HEK293 (cell line): ENCODE measurements around the gene JAM2.

Experiments used
- CTCF ChIA-PET: fragments of 350-600 bp; formaldehyde crosslinking; extraction: SDS; loops from one replicate; lab custom pipeline; 2021; ENCODE audit warnings: antibody characterized with exemption; lab: Yijun Ruan, JAX
- POLR2A ChIA-PET: fragments of 300-600 bp; formaldehyde crosslinking; extraction: SDS; loops from one replicate; lab custom pipeline; 2020; ENCODE audit warnings: antibody characterized with exemption, inconsistent platforms; lab: Yijun Ruan, JAX
- H3K27ac ChIP-seq: fragments of 200-500 bp; sonication (Bioruptor generic); 2 replicates; pipeline ENCODE4 v1.5.1; 2014; ENCODE audit warnings: low read depth, low read length, control low read depth, inconsistent platforms; ENCODE audit errors: extremely low read depth
- H3K36me3 ChIP-seq, 2 experiments: fragments of 200-500 bp in 1 of 2; sonication (Bioruptor generic) in 1 of 2; 1 replicate in 1 of 2; 2 replicates in 1 of 2; pipeline ENCODE4 v1.5.1; 2014 to 2017; ENCODE audit warnings: inconsistent platforms in 2 of 2, low read length in 2 of 2; ENCODE audit not compliant: control insufficient read depth in 2 of 2, insufficient read depth in 1 of 2
- H3K4me1 ChIP-seq: fragments of 200-500 bp; sonication (Bioruptor generic); 2 replicates; pipeline ENCODE4 v1.5.1; 2014; ENCODE audit warnings: mild to moderate bottlenecking, low read length, inconsistent platforms; ENCODE audit not compliant: control insufficient read depth, insufficient read depth
- H3K4me3 ChIP-seq: 2 replicates; pipeline ENCODE4 v1.5.1; 2011; ENCODE audit warnings: low read depth, mild to moderate bottlenecking, control low read depth, low read length, moderate library complexity
- H3K9me3 ChIP-seq: fragments of 200-500 bp; sonication (Bioruptor generic); 2 replicates; pipeline ENCODE4 v1.5.1; 2014; ENCODE audit warnings: low read depth, low read length, inconsistent platforms; ENCODE audit not compliant: control insufficient read depth, insufficient read depth
- AEBP2 ChIP-seq: fragments of 450-650 bp; formaldehyde crosslinking; IDR thresholded peaks from 2 replicates; pipeline ENCODE4 v1.5.1; 2016; ENCODE audit warnings: missing biosample characterization, missing genetic modification characterization, borderline replicate concordance
- KLF1 ChIP-seq: fragments of 450-650 bp; formaldehyde crosslinking; IDR thresholded peaks from 2 replicates; pipeline ENCODE4 v1.5.1; 2016; ENCODE audit warnings: missing biosample characterization, missing genetic modification characterization
- KLF17 ChIP-seq: fragments of 450-650 bp; formaldehyde crosslinking; IDR thresholded peaks from 2 replicates; pipeline ENCODE4 v1.5.1; 2016; ENCODE audit warnings: missing biosample characterization, missing genetic modification characterization
- ZBTB21 ChIP-seq: fragments of 450-650 bp; formaldehyde crosslinking; IDR thresholded peaks from 2 replicates; pipeline ENCODE4 v1.5.1; 2017; ENCODE audit warnings: missing biosample characterization, missing genetic modification characterization
- ZBTB48 ChIP-seq: fragments of 450-650 bp; formaldehyde crosslinking; IDR thresholded peaks from 2 replicates; pipeline ENCODE4 v1.5.1; 2016; ENCODE audit warnings: missing biosample characterization, missing genetic modification characterization
- ZBTB49 ChIP-seq: fragments of 450-650 bp; formaldehyde crosslinking; IDR thresholded peaks from 2 replicates; pipeline ENCODE4 v1.5.1; 2016; ENCODE audit warnings: missing biosample characterization, missing genetic modification characterization, low read depth
- ZFHX2 ChIP-seq: fragments of 450-650 bp; formaldehyde crosslinking; conservative IDR thresholded peaks from 2 replicates; pipeline ENCODE4 v1.5.1; 2016; ENCODE audit warnings: missing biosample characterization, missing genetic modification characterization
- ZNF18 ChIP-seq: fragments of 450-650 bp; formaldehyde crosslinking; IDR thresholded peaks from 2 replicates; pipeline ENCODE4 v1.5.1; 2016; ENCODE audit warnings: missing biosample characterization, missing genetic modification characterization
- ZNF211 ChIP-seq: fragments of 450-650 bp; formaldehyde crosslinking; IDR thresholded peaks from 2 replicates; pipeline ENCODE4 v1.5.1; 2016; ENCODE audit warnings: low read depth, missing biosample characterization, missing genetic modification characterization
- ZNF223 ChIP-seq: fragments of 450-650 bp; formaldehyde crosslinking; IDR thresholded peaks from 2 replicates; pipeline ENCODE4 v1.5.1; 2016; ENCODE audit warnings: missing biosample characterization, missing genetic modification characterization
- ZNF362 ChIP-seq: fragments of 450-650 bp; formaldehyde crosslinking; IDR thresholded peaks from 2 replicates; pipeline ENCODE4 v1.5.1; 2016; ENCODE audit warnings: missing biosample characterization, missing genetic modification characterization
- ZNF366 ChIP-seq: fragments of 450-650 bp; formaldehyde crosslinking; conservative IDR thresholded peaks from 2 replicates; pipeline ENCODE4 v1.5.1; 2016; ENCODE audit warnings: missing biosample characterization, missing genetic modification characterization
- ZNF391 ChIP-seq: fragments of 450-650 bp; formaldehyde crosslinking; IDR thresholded peaks from 2 replicates; pipeline ENCODE4 v1.5.1; 2016; ENCODE audit warnings: low read depth, missing biosample characterization, missing genetic modification characterization, borderline replicate concordance
- ZNF394 ChIP-seq: fragments of 450-650 bp; formaldehyde crosslinking; IDR thresholded peaks from 2 replicates; pipeline ENCODE4 v1.5.1; 2016; ENCODE audit warnings: missing biosample characterization, missing genetic modification characterization, mild to moderate bottlenecking, moderate library complexity, borderline replicate concordance
- ZNF416 ChIP-seq: fragments of 450-650 bp; formaldehyde crosslinking; IDR thresholded peaks from 2 replicates; pipeline ENCODE4 v1.5.1; 2016; ENCODE audit warnings: missing biosample characterization, missing genetic modification characterization
- ZNF558 ChIP-seq: fragments of 450-650 bp; formaldehyde crosslinking; IDR thresholded peaks from 2 replicates; pipeline ENCODE4 v1.5.1; 2016; ENCODE audit warnings: missing biosample characterization, missing genetic modification characterization
- ZNF600 ChIP-seq: fragments of 450-650 bp; formaldehyde crosslinking; IDR thresholded peaks from 2 replicates; pipeline ENCODE4 v1.5.1; 2016; ENCODE audit warnings: missing biosample characterization, missing genetic modification characterization
- ZNF707 ChIP-seq: fragments of 450-650 bp; formaldehyde crosslinking; IDR thresholded peaks from 2 replicates; pipeline ENCODE4 v1.5.1; 2016; ENCODE audit warnings: missing biosample characterization, missing genetic modification characterization
- ZNF792 ChIP-seq: fragments of 450-650 bp; formaldehyde crosslinking; IDR thresholded peaks from 2 replicates; pipeline ENCODE4 v1.5.1; 2016; ENCODE audit warnings: missing biosample characterization, missing genetic modification characterization
- ZNF837 ChIP-seq: fragments of 450-650 bp; formaldehyde crosslinking; IDR thresholded peaks from 2 replicates; pipeline ENCODE4 v1.5.1; 2016; ENCODE audit warnings: missing biosample characterization, missing genetic modification characterization

Gene JAM2

GRCh38 chr21:25670726-25671125, 31.7 kb downstream of the JAM2 start:
- Histone ChIP-seq H3K27ac (no peak overlapping the region), H3K9me3 (no peaks in the 10 kb centered on the region), H3K36me3 (no peaks in the 10 kb centered on the region), H3K4me1 (no peaks in the 10 kb centered on the region), H3K4me3 (no peak overlapping the region)
- ChIA-PET POLR2A (no interaction called here), CTCF (interaction anchor here (0.7 to 1.2 kb wide), 3 partner anchors 9 to 37 kb away, joined by 3 to 4 read pairs (median 3); no protein-coding TSS in a partner anchor)
- no peak for TF ChIP-seq ZBTB48 (tag by site-specific recombination)
- TF ChIP-seq ZBTB21 (tag by site-specific recombination) = no peak
- TF ChIP-seq ZNF837 (tag by site-specific recombination) = no peak
- TF ChIP-seq ZNF391 (tag by site-specific recombination) = no peak
- no peak for TF ChIP-seq ZNF223 (tag by site-specific recombination)
- TF ChIP-seq AEBP2 = no peak
- TF ChIP-seq ZNF366 (tag by site-specific recombination) = no peak
- no peak for TF ChIP-seq ZNF394
- no peak for TF ChIP-seq ZNF558
- no peak for TF ChIP-seq ZNF18 (tag by site-specific recombination)

- ChIA-PET CTCF (interaction anchor here (1.1 kb wide), 1 partner anchor 68 kb away, joined by 4 read pairs; no protein-coding TSS in a partner anchor), POLR2A (no interaction called here)
- H3K36me3 ChIP-seq = no peaks in the 10 kb centered on the region
- no peaks in the 10 kb centered on the region for H3K9me3 ChIP-seq
- H3K4me3 ChIP-seq = no peak overlapping the region
- H3K4me1 ChIP-seq = no peaks in the 10 kb centered on the region
- TF ChIP-seq ZBTB49 (tag by site-specific recombination) (no peak), ZNF707 (tag by site-specific recombination) (no peak), ZNF792 (tag by site-specific recombination) (no peak), ZNF416 (tag by site-specific recombination) (no peak), KLF1 (no peak)
- no peak overlapping the region for H3K27ac ChIP-seq
Observed at GRCh38 chr21:25676451-25676850, 37.4 kb downstream of the JAM2 start.

GRCh38 chr21:25682382-25682781, 43.3 kb downstream of the JAM2 start:
- no peak overlapping the region for H3K4me3 ChIP-seq
- TF ChIP-seq ZFHX2 (no peak), ZNF211 (tag by site-specific recombination) (no peak), ZNF362 (tag by site-specific recombination) (no peak), ZNF792 (tag by site-specific recombination) (no peak), ZNF600 (no peak), KLF17 (no peak)
- ChIA-PET CTCF (interaction anchor here (2.4 kb wide), 1 partner anchor 25 kb away, joined by 8 read pairs; no protein-coding TSS in a partner anchor), POLR2A (no interaction called here)
- no peaks in the 10 kb centered on the region for H3K4me1 ChIP-seq
- H3K27ac ChIP-seq = no peak overlapping the region
- no peaks in the 10 kb centered on the region for H3K36me3 ChIP-seq
- H3K9me3 ChIP-seq = no peaks in the 10 kb centered on the region
